Thoracic aorta (tissue), 2 donors: ENCODE results near the gene NUP210. TPM values are rescaled to one million over a fixed set of nuclear protein-coding genes. Genes with fewer than 3 reads are reported as not detected.
A peak's percentile ranks its signal among the peaks of the same experiment; 100 is the strongest.
"Not testable (repeated sequence)": the region's sequence is repeated elsewhere in the genome, so short reads cannot be mapped to it uniquely, and the experiment has no call there.

Experiments used
- ATAC-seq: fragments of 150-250 bp; one replicate; pipeline ENCODE4 v1.8.0; 2017; ENCODE audit warnings: low read depth; ENCODE audit not compliant: insufficient number of reproducible peaks, low FRiP score
- DNase-seq: peaks from one replicate; pipeline ENCODE4 v3.0.0-alpha.2; 2020; ENCODE audit warnings: low spot score
- H3K27ac ChIP-seq, 2 donors: fragments of 200-600 bp; sonication (generic); 1 replicate in 1 of 2; 2 replicates in 1 of 2; pipeline ENCODE4 v1.5.1; 2016; ENCODE audit warnings: mild to moderate bottlenecking in 2 of 2, moderate library complexity in 2 of 2
- H3K27me3 ChIP-seq: fragments of 200-600 bp; sonication (generic); replicated peaks from 2 replicates; pipeline ENCODE4 v1.6.0; 2016; ENCODE audit warnings: mild to moderate bottlenecking; ENCODE audit not compliant: insufficient read depth
- H3K36me3 ChIP-seq: fragments of 200-600 bp; sonication (generic); one replicate; pipeline ENCODE4 v1.5.1; 2016
- H3K4me1 ChIP-seq, 2 donors: fragments of 200-600 bp; sonication (generic); 1 replicate in 1 of 2; 2 replicates in 1 of 2; pipeline versions ENCODE4 v1.5.1 to v1.6.0; 2016; ENCODE audit warnings: low read depth in 2 of 2, mild to moderate bottlenecking in 1 of 2; ENCODE audit not compliant: control insufficient read depth in 1 of 2
- H3K4me3 ChIP-seq: fragments of 200-600 bp; sonication (generic); 2 replicates; pipeline ENCODE4 v1.5.1; 2016; ENCODE audit warnings: mild to moderate bottlenecking
- H3K9me3 ChIP-seq: fragments of 200-600 bp; sonication (generic); 2 replicates; pipeline ENCODE4 v1.5.1; 2016
- total RNA-seq, 2 donors: library from RNA; depleted of rRNA; stranded (reverse); fragments of >200 nt; gene quantifications; one replicate each; pipeline versions ENCODE4 v1.1.0 to v1.2.3, GENCODE V29; 2016
- TF ChIP-seq, protein P1 (sequence below): fragments of 200-600 bp; sonication (generic); IDR thresholded peaks from one replicate; pipeline ENCODE4 v1.5.1; 2019; ENCODE audit warnings: antibody characterized with exemption

The NUP210 gene
- total RNA-seq, 2 donors from 2014 or later = 3.7 to 4.3 TPM

DNA sequence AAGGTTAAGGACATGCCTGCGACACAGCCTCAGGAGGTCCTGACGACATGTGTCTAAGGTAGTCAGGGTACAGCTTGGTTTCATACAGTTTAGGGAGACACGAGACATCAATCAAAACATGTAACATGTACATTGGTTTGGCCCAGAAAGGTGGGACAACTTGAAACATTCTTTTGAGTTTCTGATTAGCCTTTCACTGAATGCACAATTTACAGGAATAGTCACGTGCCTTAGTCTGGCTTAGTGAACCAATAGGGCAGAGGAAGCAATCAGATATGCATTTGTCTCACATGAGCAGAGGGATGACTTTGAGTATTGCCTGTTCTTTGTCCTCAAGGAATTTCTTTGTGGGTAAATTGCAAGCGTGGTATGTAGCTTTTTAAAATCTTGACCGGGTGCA, 35.5 kb upstream of the NUP210 start:
- no peaks in the 10 kb centered on the region for H3K27me3 ChIP-seq
- DNase-seq (no peak), ATAC-seq (no peak)
- H3K27ac ChIP-seq = no peak overlapping the region
- H3K9me3 ChIP-seq = no peaks in the 10 kb centered on the region
- H3K4me1 ChIP-seq = peaks cover 0 to 7% of the 10 kb centered on the region in 2 donors
- TF ChIP-seq, protein P1, sequence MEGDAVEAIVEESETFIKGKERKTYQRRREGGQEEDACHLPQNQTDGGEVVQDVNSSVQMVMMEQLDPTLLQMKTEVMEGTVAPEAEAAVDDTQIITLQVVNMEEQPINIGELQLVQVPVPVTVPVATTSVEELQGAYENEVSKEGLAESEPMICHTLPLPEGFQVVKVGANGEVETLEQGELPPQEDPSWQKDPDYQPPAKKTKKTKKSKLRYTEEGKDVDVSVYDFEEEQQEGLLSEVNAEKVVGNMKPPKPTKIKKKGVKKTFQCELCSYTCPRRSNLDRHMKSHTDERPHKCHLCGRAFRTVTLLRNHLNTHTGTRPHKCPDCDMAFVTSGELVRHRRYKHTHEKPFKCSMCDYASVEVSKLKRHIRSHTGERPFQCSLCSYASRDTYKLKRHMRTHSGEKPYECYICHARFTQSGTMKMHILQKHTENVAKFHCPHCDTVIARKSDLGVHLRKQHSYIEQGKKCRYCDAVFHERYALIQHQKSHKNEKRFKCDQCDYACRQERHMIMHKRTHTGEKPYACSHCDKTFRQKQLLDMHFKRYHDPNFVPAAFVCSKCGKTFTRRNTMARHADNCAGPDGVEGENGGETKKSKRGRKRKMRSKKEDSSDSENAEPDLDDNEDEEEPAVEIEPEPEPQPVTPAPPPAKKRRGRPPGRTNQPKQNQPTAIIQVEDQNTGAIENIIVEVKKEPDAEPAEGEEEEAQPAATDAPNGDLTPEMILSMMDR = no peak
- H3K4me3 ChIP-seq = no peak overlapping the region
- H3K36me3 ChIP-seq = no peaks in the 10 kb centered on the region

DNA sequence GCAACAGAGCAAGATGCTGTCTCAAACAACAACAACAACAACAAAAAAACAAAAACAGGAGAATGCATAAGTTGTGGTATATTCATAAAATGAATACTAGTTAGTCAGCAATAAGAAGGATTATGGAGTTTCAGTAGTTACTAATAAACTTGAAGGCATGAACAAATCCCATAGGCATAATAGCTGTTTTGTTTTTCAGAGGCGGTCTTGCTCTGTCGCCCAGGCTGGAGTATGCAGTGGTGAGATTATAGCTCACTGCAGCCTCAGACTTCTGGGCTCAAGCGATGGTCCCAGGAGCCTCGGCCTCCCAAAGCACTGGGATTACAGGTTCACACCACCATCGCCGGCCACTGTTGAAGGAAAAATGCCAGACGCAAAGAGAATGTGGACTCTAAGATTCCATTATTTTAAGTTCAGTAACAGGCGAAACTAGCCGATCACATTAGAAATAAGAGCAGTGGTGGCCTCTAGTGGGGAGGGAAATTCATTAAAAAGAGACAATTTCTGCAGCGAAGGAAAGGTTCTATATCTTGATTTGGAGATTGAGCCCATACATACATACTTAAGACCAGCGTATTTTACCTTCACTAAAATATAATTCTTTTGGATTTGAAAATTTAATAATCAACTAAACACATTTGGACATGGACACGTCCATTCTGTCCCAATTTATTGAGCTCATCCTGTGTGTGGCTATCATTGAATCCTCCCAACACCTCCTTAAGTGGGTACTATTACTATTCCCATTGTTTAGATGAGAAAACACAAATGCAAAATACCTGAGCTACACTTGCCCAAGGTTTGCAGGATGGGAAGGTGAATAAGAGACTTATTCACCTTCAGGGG, 32.6 kb upstream of the NUP210 start:
- TF ChIP-seq, protein P1 = peak; percentile 62
- no peaks in the 10 kb centered on the region for H3K27me3 ChIP-seq
- DNase-seq (no peak), ATAC-seq (peak; percentile 45)
- H3K9me3 ChIP-seq = no peaks in the 10 kb centered on the region
- H3K4me3 ChIP-seq = peak overlapping the region; percentile 81
- H3K27ac ChIP-seq = peak overlapping the region; percentile 46 to 78
- H3K4me1 ChIP-seq = peaks cover 0 to 7% of the 10 kb centered on the region in 2 donors
- no peaks in the 10 kb centered on the region for H3K36me3 ChIP-seq

DNA sequence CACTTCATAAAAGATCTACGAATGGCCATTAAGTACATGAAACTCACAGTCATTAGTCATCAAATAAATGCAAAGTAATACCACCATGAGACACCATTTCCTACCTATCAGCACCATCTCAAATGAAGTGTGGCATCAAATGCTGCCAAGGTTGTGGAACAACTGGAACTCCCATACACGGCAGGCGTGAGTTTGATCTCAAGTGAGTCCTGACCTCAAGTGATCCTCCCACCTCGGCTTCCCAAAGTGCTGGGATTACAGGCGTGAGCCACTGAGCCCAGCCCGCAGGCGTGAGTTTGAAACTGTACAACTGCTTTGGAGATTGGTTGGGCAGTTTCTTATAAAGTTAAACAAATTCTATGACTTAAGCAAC, 31.2 kb upstream of the NUP210 start:
- Histone ChIP-seq H3K4me3 (peak overlapping the region; percentile 81), H3K4me1 (peaks cover 0 to 7% of the 10 kb centered on the region in 2 donors), H3K9me3 (no peaks in the 10 kb centered on the region), H3K27me3 (no peaks in the 10 kb centered on the region), H3K27ac (peak overlapping the region in 1 of 2 donors; percentile 78), H3K36me3 (no peaks in the 10 kb centered on the region)
- ATAC-seq = no peak
- DNase-seq = no peak
- TF ChIP-seq, protein P1 = no peak

DNA sequence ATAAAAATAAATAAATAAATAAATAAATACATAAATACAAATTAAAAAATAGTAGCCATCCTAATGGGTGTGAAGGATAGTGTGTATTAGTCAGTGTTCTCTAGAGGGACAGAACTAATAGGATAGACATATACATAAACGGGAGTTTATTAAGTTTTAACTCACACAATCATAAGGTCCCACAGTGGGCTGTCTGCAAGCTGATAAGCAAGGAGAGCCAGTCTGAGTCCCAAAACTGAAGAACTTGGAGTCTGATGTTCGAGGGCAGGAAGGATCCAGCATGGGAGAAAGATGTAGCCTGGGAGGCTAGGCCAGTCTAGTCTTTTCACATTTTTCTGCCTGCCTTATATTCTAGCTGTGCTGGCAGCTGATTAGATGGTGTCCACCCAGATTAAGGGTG, 22.8 kb upstream of the NUP210 start:
- H3K27me3 ChIP-seq, H3K9me3 ChIP-seq, H3K36me3 ChIP-seq, H3K27ac ChIP-seq, H3K4me3 ChIP-seq, DNase-seq, ATAC-seq, H3K4me1 ChIP-seq: not testable (repeated sequence)

DNA sequence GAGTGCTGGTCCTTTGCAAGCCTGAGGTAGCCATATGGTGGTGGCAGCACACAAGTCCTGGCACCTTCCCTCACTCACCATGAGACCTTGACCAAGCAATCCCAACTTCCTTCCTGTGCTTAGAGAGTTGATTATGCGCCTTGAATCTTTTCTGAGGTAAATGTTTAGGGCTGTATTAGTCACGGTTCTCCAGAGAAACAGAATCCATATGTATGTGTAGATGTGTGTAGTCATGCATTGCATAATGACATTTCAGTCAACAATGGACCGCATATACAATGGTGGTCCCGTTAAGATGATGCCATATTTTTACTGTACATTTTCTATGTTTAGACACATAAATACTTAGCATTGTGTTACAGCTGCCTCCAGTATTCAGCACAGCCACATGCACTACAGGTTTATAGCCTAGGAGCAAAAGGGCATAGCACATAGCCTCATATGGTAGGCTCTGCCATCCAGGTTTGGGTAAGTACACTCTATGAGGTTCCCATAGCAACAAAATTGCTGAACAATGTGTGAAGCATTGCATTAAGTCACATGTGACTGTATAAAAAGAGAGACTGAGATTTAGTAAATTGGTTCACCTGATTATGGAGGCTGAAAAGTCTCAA, 20.2 kb upstream of the NUP210 start:
- Histone ChIP-seq H3K4me3 (no peak overlapping the region), H3K36me3 (no peaks in the 10 kb centered on the region), H3K27me3 (no peaks in the 10 kb centered on the region), H3K9me3 (no peaks in the 10 kb centered on the region), H3K27ac (no peak overlapping the region), H3K4me1 (no peaks in the 10 kb centered on the region)
- TF ChIP-seq, protein P1 = no peak
- no peak for ATAC-seq
- DNase-seq = no peak

DNA sequence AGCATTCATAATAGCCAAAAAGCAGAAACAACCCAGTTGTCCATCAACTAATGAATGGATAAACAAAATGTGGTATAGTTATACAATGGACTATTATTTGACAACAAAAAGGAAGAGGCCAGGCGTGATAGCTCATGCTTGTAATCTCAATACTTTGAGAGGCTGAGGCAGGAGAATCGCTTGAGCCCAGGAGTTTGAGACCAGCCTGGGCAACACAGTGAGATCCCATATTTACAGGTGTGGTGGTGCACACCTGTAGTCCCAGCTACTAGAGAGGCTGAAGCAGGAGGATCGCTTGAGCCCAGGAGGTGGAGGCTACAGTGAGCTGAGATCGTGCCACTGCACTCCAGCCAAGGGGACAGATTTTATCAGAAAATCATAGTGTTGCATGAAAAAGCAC, 16.1 kb upstream of the NUP210 start:
- H3K36me3 ChIP-seq, DNase-seq, H3K4me3 ChIP-seq, H3K9me3 ChIP-seq, H3K27me3 ChIP-seq, ATAC-seq, H3K27ac ChIP-seq, H3K4me1 ChIP-seq: not testable (repeated sequence)
